Measurements from ENCODE around the gene RIF1. TPM values are rescaled to one million over a fixed set of nuclear protein-coding genes. Genes with fewer than 3 reads are reported as not detected.

Gene RIF1
- total RNA-seq, 1 donor from 2014 or later, result 39.1 TPM

DNA sequence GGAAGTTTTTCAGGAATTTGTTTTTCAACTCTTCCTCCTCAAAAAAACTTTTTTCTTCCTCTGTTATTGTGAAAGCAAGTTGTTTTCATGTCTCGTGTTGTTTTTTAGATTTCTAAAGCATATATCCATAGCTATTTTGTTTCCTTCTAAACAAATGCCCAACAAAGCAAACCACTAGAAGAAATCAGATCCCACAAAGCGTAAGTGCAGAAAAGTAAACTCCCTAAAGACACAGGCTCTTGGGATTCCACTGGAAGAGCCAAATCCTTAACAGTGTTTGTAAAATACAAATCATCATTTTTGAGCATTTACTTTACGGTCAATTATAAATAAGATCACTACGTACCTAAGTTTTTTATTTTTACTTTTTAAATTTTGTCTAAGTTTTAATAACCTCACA lies 21.7 kb upstream of the RIF1 start:
- FAIRE-seq, result no peak
- Histone ChIP-seq H3K27ac (ENCODE audit: low read depth, low read length) (no peak overlapping the region), H3K79me2 (ENCODE audit: insufficient read depth, low read length) (no peaks in the 10 kb centered on the region), H3K9me3 (ENCODE audit: insufficient read depth, low read depth, low read length) (no peaks in the 10 kb centered on the region), H3K4me3 (ENCODE audit: insufficient read depth, low read depth, low read length) (no peak overlapping the region), H3K4me1 (ENCODE audit: insufficient read depth, low read length) (no peaks in the 10 kb centered on the region), H3K36me3 (ENCODE audit: insufficient read depth, low read length) (no peaks in the 10 kb centered on the region), H3K4me2 (ENCODE audit: low read length) (no peak overlapping the region), H4K20me1 (ENCODE audit: insufficient read depth, low read length) (no peaks in the 10 kb centered on the region), H2AFZ (ENCODE audit: low read depth, low read length) (no peak overlapping the region), H3K27me3 (ENCODE audit: insufficient read depth, low read length) (no peaks in the 10 kb centered on the region), H3K9ac (ENCODE audit: low read length) (no peak overlapping the region)
- Mint-ChIP-seq H3K27ac (ENCODE audit: unreplicated experiment) (no peak overlapping the region), H3K27me3 (ENCODE audit: low read depth, unreplicated experiment) (no peaks in the 10 kb centered on the region), H3K36me3 (ENCODE audit: low read depth, unreplicated experiment) (no peaks in the 10 kb centered on the region), H3K4me3 (ENCODE audit: unreplicated experiment) (no peak overlapping the region), H3K4me1 (ENCODE audit: low read depth, unreplicated experiment) (no peaks in the 10 kb centered on the region), H3K9me3 (ENCODE audit: unreplicated experiment) (no peaks in the 10 kb centered on the region)
- TF ChIP-seq, protein P1, sequence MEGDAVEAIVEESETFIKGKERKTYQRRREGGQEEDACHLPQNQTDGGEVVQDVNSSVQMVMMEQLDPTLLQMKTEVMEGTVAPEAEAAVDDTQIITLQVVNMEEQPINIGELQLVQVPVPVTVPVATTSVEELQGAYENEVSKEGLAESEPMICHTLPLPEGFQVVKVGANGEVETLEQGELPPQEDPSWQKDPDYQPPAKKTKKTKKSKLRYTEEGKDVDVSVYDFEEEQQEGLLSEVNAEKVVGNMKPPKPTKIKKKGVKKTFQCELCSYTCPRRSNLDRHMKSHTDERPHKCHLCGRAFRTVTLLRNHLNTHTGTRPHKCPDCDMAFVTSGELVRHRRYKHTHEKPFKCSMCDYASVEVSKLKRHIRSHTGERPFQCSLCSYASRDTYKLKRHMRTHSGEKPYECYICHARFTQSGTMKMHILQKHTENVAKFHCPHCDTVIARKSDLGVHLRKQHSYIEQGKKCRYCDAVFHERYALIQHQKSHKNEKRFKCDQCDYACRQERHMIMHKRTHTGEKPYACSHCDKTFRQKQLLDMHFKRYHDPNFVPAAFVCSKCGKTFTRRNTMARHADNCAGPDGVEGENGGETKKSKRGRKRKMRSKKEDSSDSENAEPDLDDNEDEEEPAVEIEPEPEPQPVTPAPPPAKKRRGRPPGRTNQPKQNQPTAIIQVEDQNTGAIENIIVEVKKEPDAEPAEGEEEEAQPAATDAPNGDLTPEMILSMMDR (IDR thresholded peaks at IDR 0.05; ENCODE audit: insufficient read depth, low read depth, low read length), result no peak
- TF ChIP-seq EZH2 (IDR thresholded peaks at IDR 0.05; ENCODE audit: insufficient read depth, low read length), result no peak
- DNase-seq (ENCODE audit: low read depth), result no peak

DNA sequence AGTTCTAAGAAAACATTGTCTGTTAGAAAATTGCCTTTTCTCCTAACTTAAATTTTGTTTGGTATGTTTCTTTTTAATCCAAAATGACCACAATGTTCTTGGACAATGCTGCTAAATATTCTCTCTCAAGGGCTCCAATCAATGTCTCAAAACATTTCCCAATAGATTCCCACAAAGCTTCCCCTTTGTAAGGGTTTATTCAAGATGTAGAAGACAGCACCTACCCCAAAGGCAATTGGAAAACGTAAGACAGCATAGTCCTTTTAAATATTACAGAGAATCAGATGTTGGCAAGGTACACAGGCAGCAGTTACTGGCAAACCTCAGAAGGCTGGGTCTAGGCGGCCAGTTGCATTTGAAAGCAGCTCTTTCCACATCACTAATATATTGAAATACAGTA lies 18.3 kb upstream of the RIF1 start:
- Histone ChIP-seq H3K4me3 (ENCODE audit: insufficient read depth, low read depth, low read length) (no peak overlapping the region), H3K4me2 (ENCODE audit: low read length) (no peak overlapping the region), H3K4me1 (ENCODE audit: insufficient read depth, low read length) (no peaks in the 10 kb centered on the region), H3K36me3 (ENCODE audit: insufficient read depth, low read length) (no peaks in the 10 kb centered on the region), H3K27ac (ENCODE audit: low read depth, low read length) (no peak overlapping the region), H3K9me3 (ENCODE audit: insufficient read depth, low read depth, low read length) (no peaks in the 10 kb centered on the region), H2AFZ (ENCODE audit: low read depth, low read length) (no peak overlapping the region), H3K27me3 (ENCODE audit: insufficient read depth, low read length) (no peaks in the 10 kb centered on the region), H3K9ac (ENCODE audit: low read length) (no peak overlapping the region), H4K20me1 (ENCODE audit: insufficient read depth, low read length) (no peaks in the 10 kb centered on the region), H3K79me2 (ENCODE audit: insufficient read depth, low read length) (no peaks in the 10 kb centered on the region)
- Mint-ChIP-seq H3K4me3 (ENCODE audit: unreplicated experiment) (no peak overlapping the region), H3K4me1 (ENCODE audit: low read depth, unreplicated experiment) (no peaks in the 10 kb centered on the region), H3K9me3 (ENCODE audit: unreplicated experiment) (peaks cover 7% of the 10 kb centered on the region), H3K27ac (ENCODE audit: unreplicated experiment) (no peak overlapping the region), H3K36me3 (ENCODE audit: low read depth, unreplicated experiment) (no peaks in the 10 kb centered on the region), H3K27me3 (ENCODE audit: low read depth, unreplicated experiment) (no peaks in the 10 kb centered on the region)
- FAIRE-seq (no peak), DNase-seq (ENCODE audit: low read depth) (no peak)
- TF ChIP-seq EZH2 (IDR thresholded peaks at IDR 0.05; ENCODE audit: insufficient read depth, low read length), result no peak
- TF ChIP-seq, protein P1 (IDR thresholded peaks at IDR 0.05; ENCODE audit: insufficient read depth, low read depth, low read length), result no peak

DNA sequence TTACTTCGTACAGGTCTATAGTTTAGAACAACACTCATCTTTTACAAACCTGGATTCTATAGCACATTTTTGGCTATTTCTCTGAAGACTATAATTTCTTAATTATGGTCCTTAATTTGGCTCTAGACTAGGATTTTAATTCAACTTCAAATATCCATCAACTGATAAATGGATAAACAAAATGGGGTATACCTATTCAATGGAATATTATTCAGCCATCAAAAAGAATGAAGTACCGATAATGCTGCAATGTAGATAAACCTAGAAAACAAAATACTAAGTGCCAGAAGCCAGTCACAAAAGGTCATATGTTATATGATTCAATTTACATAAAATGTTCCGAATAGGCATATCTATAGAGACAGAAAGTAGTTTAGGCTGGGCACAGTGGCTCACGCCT lies 15.2 kb upstream of the RIF1 start:
- Histone ChIP-seq H3K79me2 (ENCODE audit: insufficient read depth, low read length) (no peaks in the 10 kb centered on the region), H3K9ac (ENCODE audit: low read length) (no peak overlapping the region), H3K4me2 (ENCODE audit: low read length) (no peak overlapping the region), H3K4me1 (ENCODE audit: insufficient read depth, low read length) (no peaks in the 10 kb centered on the region), H3K27ac (ENCODE audit: low read depth, low read length) (no peak overlapping the region), H3K36me3 (ENCODE audit: insufficient read depth, low read length) (no peaks in the 10 kb centered on the region), H3K27me3 (ENCODE audit: insufficient read depth, low read length) (no peaks in the 10 kb centered on the region), H3K9me3 (ENCODE audit: insufficient read depth, low read depth, low read length) (no peaks in the 10 kb centered on the region), H3K4me3 (ENCODE audit: insufficient read depth, low read depth, low read length) (no peak overlapping the region), H4K20me1 (ENCODE audit: insufficient read depth, low read length) (no peaks in the 10 kb centered on the region), H2AFZ (ENCODE audit: low read depth, low read length) (no peak overlapping the region)
- TF ChIP-seq, protein P1 (IDR thresholded peaks at IDR 0.05; ENCODE audit: insufficient read depth, low read depth, low read length), result no peak
- TF ChIP-seq EZH2 (IDR thresholded peaks at IDR 0.05; ENCODE audit: insufficient read depth, low read length), result no peak
- Mint-ChIP-seq H3K4me1 (ENCODE audit: low read depth, unreplicated experiment) (no peaks in the 10 kb centered on the region), H3K27me3 (ENCODE audit: low read depth, unreplicated experiment) (no peaks in the 10 kb centered on the region), H3K27ac (ENCODE audit: unreplicated experiment) (no peak overlapping the region), H3K36me3 (ENCODE audit: low read depth, unreplicated experiment) (no peaks in the 10 kb centered on the region), H3K9me3 (ENCODE audit: unreplicated experiment) (peaks cover 7% of the 10 kb centered on the region), H3K4me3 (ENCODE audit: unreplicated experiment) (no peak overlapping the region)
- DNase-seq (ENCODE audit: low read depth) (no peak), FAIRE-seq (no peak)
